ENCODE measurements around the gene VAV1.
"Not testable (repeated sequence)": the region's sequence is repeated elsewhere in the genome, so short reads cannot be mapped to it uniquely, and the experiment has no call there.

The VAV1 gene

DNA sequence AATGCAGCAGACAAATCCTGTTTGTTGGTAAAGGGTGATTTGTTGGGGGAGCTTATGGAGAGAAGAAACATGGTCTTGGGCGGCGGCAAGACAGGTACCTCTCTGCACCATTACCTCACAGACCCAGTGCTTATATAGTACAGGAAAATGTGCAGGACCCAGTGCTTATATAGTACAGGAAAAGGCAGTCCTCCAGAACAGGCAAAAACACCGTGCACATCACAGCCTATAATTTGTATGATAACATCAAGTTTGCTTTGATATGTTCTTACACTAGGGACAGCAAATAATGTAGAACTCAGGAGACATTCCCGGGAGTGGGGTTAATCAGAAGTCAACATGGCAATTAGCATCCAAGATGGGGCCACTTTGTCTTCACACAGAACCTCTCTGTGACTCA lies 20.9 kb downstream of the VAV1 start:
- peaks cover 0 to 9% of the 10 kb centered on the region in 2 donors for H3K27me3 ChIP-seq (ENCODE audit: control insufficient read depth in 1 of 2, insufficient read depth in 2 of 2, low read length in 2 of 2)
- peaks cover 4 to 10% of the 10 kb centered on the region in 2 donors for H3K9me3 ChIP-seq (ENCODE audit: control insufficient read depth in 2 of 2, low read length in 2 of 2)
- no peak overlapping the region for H3K9ac ChIP-seq (ENCODE audit: low read length in 2 of 2)
- no peaks in the 10 kb centered on the region for H3K36me3 ChIP-seq (ENCODE audit: control insufficient read depth in 2 of 2, insufficient read depth in 2 of 2, low read length in 2 of 2)
- no peak overlapping the region for H3K27ac ChIP-seq (ENCODE audit: low read length)
- H3K4me1 ChIP-seq (ENCODE audit: control insufficient read depth, insufficient read depth, low read length), result no peaks in the 10 kb centered on the region
- no peak overlapping the region for H3K4me3 ChIP-seq (ENCODE audit: low read length in 2 of 2)

DNA sequence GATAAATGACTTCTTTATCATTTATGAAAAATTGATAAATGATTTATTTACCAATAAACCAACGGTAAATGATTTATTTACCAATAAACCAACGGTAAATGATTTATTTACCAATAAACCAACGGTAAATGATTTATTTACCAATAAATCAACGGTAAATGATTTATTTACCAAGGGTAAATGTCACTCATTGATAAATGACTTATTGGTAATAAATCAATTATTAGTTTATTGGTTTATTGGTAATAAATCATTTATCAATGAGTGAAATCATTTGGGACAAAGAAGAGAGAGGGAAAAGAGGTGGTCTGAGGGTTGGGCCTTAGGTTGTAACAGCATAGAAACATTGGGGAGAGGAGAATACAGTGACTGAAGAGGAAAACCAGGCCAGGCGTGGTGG lies 21.5 kb downstream of the VAV1 start:
- H3K9me3 ChIP-seq (ENCODE audit: control insufficient read depth in 2 of 2, low read length in 2 of 2), result peaks cover 4 to 10% of the 10 kb centered on the region in 2 donors
- H3K4me3 ChIP-seq (ENCODE audit: low read length in 2 of 2), result no peak overlapping the region
- H3K4me1 ChIP-seq (ENCODE audit: control insufficient read depth, insufficient read depth, low read length), result no peaks in the 10 kb centered on the region
- no peaks in the 10 kb centered on the region for H3K36me3 ChIP-seq (ENCODE audit: control insufficient read depth in 2 of 2, insufficient read depth in 2 of 2, low read length in 2 of 2)
- H3K27ac ChIP-seq (ENCODE audit: low read length), result no peak overlapping the region
- H3K27me3 ChIP-seq (ENCODE audit: control insufficient read depth in 1 of 2, insufficient read depth in 2 of 2, low read length in 2 of 2), result peaks cover 0 to 9% of the 10 kb centered on the region in 2 donors
- H3K9ac ChIP-seq (ENCODE audit: low read length in 2 of 2), result no peak overlapping the region

DNA sequence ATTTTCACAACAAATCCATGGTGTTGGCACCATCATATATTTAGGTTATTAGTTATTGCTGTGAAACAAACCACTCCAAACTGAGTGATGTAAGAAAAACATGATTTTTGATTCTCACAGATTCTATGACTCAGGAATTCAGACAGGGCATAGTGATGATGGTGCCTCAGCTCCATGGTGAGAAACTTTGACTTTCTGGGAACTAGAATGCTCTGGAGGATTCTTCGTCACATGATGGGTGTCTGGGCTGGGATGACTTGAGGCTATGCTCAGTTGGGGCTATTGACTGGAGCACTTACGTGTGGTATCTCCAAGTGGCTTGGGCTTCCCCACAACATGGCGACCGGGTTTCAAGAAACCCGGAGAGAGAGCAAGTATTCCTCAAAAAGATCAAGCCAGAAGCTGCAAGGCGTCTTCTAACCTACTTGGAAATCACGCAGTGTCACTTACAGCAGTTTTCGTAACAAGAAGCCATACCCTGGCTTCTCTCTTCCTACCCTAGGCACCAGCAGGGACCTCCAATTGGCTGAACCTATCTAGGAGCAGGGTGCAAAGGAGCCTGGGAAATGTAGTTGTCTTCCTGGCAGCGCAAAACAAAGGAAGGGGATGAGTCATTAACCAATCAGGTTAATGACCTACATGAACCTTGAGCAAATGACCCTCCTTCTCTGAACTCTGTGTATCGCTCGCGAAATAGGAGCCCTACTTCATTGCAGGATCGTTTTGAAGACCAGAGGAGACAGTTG lies 22.4 kb downstream of the VAV1 start:
- H3K9ac ChIP-seq (ENCODE audit: low read length in 2 of 2), result no peak overlapping the region
- no peaks in the 10 kb centered on the region for H3K36me3 ChIP-seq (ENCODE audit: control insufficient read depth in 2 of 2, insufficient read depth in 2 of 2, low read length in 2 of 2)
- H3K4me3 ChIP-seq (ENCODE audit: low read length in 2 of 2), result no peak overlapping the region
- no peaks in the 10 kb centered on the region for H3K4me1 ChIP-seq (ENCODE audit: control insufficient read depth, insufficient read depth, low read length)
- peaks cover 0 to 9% of the 10 kb centered on the region in 2 donors for H3K27me3 ChIP-seq (ENCODE audit: control insufficient read depth in 1 of 2, insufficient read depth in 2 of 2, low read length in 2 of 2)
- no peak overlapping the region for H3K27ac ChIP-seq (ENCODE audit: low read length)
- H3K9me3 ChIP-seq (ENCODE audit: control insufficient read depth in 2 of 2, low read length in 2 of 2), result peaks cover 4 to 10% of the 10 kb centered on the region in 2 donors

DNA sequence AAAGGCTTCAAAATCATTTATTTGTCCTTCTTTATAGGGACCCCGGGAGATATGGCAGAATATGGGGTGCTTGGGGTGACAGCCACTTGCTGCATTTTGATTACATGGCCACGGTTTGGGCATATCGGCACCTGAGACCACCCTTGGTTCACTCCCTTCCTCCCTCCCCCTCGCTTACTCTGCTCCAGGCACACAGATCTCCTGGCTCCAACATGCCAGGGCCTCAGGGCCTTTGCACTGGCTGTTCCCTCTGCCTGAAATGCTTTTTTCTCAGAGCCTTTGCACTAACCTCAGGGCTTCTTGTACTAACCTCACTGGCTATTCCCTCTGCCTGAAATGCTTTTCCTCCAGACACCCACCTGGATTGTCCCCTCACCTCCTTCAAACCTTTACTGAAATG lies 23.8 kb downstream of the VAV1 start:
- H3K4me1 ChIP-seq (ENCODE audit: control insufficient read depth, insufficient read depth, low read length), result peaks cover 3% of the 10 kb centered on the region
- H3K9me3 ChIP-seq (ENCODE audit: control insufficient read depth in 2 of 2, low read length in 2 of 2), result peaks cover 4 to 10% of the 10 kb centered on the region in 2 donors
- no peak overlapping the region for H3K27ac ChIP-seq (ENCODE audit: low read length)
- H3K36me3 ChIP-seq (ENCODE audit: control insufficient read depth in 2 of 2, insufficient read depth in 2 of 2, low read length in 2 of 2), result no peaks in the 10 kb centered on the region
- no peak overlapping the region for H3K9ac ChIP-seq (ENCODE audit: low read length in 2 of 2)
- H3K27me3 ChIP-seq (ENCODE audit: control insufficient read depth in 1 of 2, insufficient read depth in 2 of 2, low read length in 2 of 2), result peaks cover 0 to 8% of the 10 kb centered on the region in 2 donors
- no peak overlapping the region for H3K4me3 ChIP-seq (ENCODE audit: low read length in 2 of 2)

DNA sequence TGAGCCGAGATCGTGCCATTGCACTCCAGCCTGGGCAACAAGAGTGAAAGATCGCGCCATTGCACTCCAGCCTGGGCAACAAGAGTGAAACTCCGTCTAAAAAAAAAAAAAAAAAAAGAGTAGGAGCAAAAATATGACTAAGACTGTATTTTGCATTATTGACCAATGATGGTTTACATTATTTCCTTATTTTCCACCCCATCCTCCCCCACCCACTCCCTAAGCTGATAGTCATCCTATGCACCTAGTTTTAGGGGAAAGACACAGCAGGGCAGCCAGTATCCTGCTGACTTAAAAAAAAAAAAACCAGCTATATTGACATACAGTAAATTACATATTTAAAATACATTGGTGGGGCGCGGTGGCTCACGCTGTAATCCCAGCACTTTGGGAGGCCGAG lies 25.1 kb downstream of the VAV1 start:
- Histone ChIP-seq H3K9me3 (ENCODE audit: control insufficient read depth in 2 of 2, low read length in 2 of 2) (peaks cover 4 to 10% of the 10 kb centered on the region in 2 donors), H3K9ac (ENCODE audit: low read length in 2 of 2) (no peak overlapping the region), H3K4me3 (ENCODE audit: low read length in 2 of 2) (no peak overlapping the region), H3K27ac (ENCODE audit: low read length) (no peak overlapping the region), H3K4me1 (ENCODE audit: control insufficient read depth, insufficient read depth, low read length) (peaks cover 3% of the 10 kb centered on the region), H3K36me3 (ENCODE audit: control insufficient read depth in 2 of 2, insufficient read depth in 2 of 2, low read length in 2 of 2) (no peaks in the 10 kb centered on the region), H3K27me3 (ENCODE audit: control insufficient read depth in 1 of 2, insufficient read depth in 2 of 2, low read length in 2 of 2) (peaks cover 6 to 10% of the 10 kb centered on the region in 2 donors)

DNA sequence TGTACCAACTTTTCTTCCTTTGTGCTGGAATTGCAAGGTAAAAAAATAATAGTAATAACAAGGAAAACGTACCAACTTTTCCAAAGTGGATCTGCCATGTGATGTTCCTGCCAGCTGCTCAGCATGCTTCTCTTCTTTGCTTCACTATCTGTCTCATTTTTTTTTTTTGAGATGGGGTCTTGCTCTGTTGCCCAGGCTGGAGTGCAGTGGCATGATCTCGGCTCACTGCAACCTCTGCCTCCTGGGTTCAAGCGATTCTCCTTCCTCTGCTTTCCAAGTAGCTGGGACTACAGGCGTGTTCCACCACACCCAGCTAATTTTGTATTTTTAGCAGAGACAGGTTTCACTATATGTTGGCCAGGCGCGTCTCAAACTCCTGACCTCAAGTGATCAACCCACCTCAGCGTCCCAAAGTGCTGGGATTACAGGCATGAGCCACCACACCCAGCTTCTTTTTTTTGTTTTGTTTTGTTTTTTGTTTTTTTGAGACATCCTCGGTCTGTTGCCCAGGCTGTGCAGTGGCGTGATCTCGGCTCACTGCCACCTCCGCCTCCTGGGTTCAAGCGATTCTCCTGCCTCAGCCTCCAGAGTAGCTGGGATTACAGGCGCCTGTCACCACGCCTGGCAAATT lies 27.8 kb downstream of the VAV1 start:
- not testable (repeated sequence) for H3K9me3 ChIP-seq (ENCODE audit: control insufficient read depth in 2 of 2, low read length in 2 of 2); H3K36me3 ChIP-seq (ENCODE audit: control insufficient read depth in 2 of 2, insufficient read depth in 2 of 2, low read length in 2 of 2); H3K4me3 ChIP-seq (ENCODE audit: low read length in 2 of 2); H3K27ac ChIP-seq (ENCODE audit: low read length); H3K4me1 ChIP-seq (ENCODE audit: control insufficient read depth, insufficient read depth, low read length); H3K9ac ChIP-seq (ENCODE audit: low read length in 2 of 2)
- peaks cover 11 to 14% of the 10 kb centered on the region in 2 donors for H3K27me3 ChIP-seq (ENCODE audit: control insufficient read depth in 1 of 2, insufficient read depth in 2 of 2, low read length in 2 of 2)

DNA sequence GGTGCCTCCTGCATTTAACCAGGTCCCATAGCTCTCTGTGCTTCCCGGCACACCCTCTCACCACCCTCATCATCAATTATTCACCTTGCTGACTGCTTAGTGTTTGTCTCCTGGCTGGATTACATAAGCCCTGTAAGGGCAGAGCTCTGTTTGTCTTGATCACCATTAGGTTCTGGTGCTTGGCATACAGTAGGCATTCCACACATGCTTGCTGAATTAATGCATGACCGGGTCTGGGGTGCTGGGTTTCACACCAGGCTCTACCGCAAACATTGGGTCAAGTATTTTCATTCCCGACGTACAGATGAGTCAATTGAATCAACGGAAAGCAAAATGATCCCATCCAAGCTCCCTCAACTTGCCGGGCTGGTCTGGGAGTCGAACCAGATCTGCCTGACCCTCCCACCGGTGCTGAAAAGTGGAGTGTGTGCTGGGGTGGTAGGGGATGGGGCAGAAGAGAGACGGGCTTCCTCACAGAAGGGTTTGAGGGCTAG lies 28.5 kb downstream of the VAV1 start:
- Histone ChIP-seq H3K36me3 (ENCODE audit: control insufficient read depth in 2 of 2, insufficient read depth in 2 of 2, low read length in 2 of 2) (no peaks in the 10 kb centered on the region), H3K4me1 (ENCODE audit: control insufficient read depth, insufficient read depth, low read length) (peaks cover 3% of the 10 kb centered on the region), H3K4me3 (ENCODE audit: low read length in 2 of 2) (peak overlapping the region in 1 of 2 donors; percentile 52), H3K9me3 (ENCODE audit: control insufficient read depth in 2 of 2, low read length in 2 of 2) (no peaks in the 10 kb centered on the region), H3K9ac (ENCODE audit: low read length in 2 of 2) (no peak overlapping the region), H3K27ac (ENCODE audit: low read length) (no peak overlapping the region), H3K27me3 (ENCODE audit: control insufficient read depth in 1 of 2, insufficient read depth in 2 of 2, low read length in 2 of 2) (peaks cover 11 to 14% of the 10 kb centered on the region in 2 donors)

DNA sequence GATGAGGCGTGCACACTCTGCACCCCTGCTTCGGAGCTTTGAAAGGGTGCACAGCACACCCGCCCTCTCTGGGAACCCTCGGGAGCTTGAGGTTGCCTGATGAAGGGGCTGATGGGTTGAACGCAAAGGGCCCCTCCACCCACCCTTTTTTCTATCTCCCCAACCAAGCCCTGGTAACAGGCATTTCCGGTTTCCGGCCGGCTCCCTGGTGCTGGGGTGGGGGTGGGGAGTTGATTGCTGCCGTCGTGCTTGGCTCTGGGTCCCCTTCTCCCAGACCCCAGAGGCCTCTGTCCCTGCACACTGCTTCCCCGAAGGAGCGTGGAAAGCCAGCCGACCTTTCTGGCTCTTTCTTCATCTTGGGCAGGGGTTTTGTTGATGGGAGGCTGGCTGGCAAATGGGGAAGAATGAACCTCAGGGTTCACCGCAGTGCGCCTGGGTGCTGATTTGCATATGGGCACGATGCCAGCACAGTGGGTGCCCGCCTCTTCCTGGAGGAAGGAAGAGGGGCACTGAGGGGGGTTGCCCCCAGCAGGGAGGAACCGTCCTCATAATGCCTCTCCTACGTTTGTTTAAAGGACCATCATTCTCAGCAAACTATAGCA lies 29.1 kb downstream of the VAV1 start:
- Histone ChIP-seq H3K4me3 (ENCODE audit: low read length in 2 of 2) (peak overlapping the region in 1 of 2 donors; percentile 52), H3K36me3 (ENCODE audit: control insufficient read depth in 2 of 2, insufficient read depth in 2 of 2, low read length in 2 of 2) (no peaks in the 10 kb centered on the region), H3K9me3 (ENCODE audit: control insufficient read depth in 2 of 2, low read length in 2 of 2) (no peaks in the 10 kb centered on the region), H3K4me1 (ENCODE audit: control insufficient read depth, insufficient read depth, low read length) (peaks cover 3% of the 10 kb centered on the region), H3K27me3 (ENCODE audit: control insufficient read depth in 1 of 2, insufficient read depth in 2 of 2, low read length in 2 of 2) (peaks cover 10 to 11% of the 10 kb centered on the region in 2 donors), H3K9ac (ENCODE audit: low read length in 2 of 2) (no peak overlapping the region), H3K27ac (ENCODE audit: low read length) (no peak overlapping the region)

DNA sequence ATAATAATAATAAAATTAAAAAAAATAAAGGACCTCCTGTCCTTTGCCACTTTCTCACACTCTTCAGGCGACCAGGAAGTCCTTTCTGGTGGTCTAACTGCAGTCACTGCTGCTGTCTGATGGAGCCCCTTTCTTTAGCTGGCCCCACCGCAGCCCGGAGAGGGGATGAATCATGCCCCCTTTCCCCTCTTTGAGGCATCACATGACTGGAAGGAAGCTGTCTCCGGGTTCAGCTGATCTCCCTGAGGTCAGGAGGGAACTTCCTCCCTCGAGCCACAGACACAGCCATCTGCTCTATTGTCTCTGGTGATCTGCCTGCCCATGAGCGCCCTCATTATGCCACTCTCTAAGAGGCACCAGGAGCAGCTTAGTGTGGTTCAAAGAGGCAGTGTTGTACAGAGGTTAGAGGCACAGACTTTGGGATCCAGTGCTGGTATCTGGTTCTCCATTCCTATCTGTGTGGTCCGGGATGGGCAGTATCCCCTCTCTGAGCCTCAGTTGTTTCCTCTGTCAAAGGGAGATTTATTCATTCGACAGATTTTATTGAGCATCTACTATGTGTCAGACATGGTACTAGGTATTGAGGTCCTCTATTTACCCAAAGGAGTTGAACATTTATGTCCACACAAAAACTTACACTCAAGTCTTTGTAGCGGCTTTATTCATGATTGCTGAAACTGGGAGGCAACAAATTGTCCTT lies 30.0 kb downstream of the VAV1 start:
- H3K27ac ChIP-seq (ENCODE audit: low read length), result no peak overlapping the region
- H3K4me3 ChIP-seq (ENCODE audit: low read length in 2 of 2), result no peak overlapping the region
- no peak overlapping the region for H3K9ac ChIP-seq (ENCODE audit: low read length in 2 of 2)
- no peaks in the 10 kb centered on the region for H3K36me3 ChIP-seq (ENCODE audit: control insufficient read depth in 2 of 2, insufficient read depth in 2 of 2, low read length in 2 of 2)
- peaks cover 11 to 14% of the 10 kb centered on the region in 2 donors for H3K27me3 ChIP-seq (ENCODE audit: control insufficient read depth in 1 of 2, insufficient read depth in 2 of 2, low read length in 2 of 2)
- H3K9me3 ChIP-seq (ENCODE audit: control insufficient read depth in 2 of 2, low read length in 2 of 2), result no peaks in the 10 kb centered on the region
- peaks cover 3% of the 10 kb centered on the region for H3K4me1 ChIP-seq (ENCODE audit: control insufficient read depth, insufficient read depth, low read length)

DNA sequence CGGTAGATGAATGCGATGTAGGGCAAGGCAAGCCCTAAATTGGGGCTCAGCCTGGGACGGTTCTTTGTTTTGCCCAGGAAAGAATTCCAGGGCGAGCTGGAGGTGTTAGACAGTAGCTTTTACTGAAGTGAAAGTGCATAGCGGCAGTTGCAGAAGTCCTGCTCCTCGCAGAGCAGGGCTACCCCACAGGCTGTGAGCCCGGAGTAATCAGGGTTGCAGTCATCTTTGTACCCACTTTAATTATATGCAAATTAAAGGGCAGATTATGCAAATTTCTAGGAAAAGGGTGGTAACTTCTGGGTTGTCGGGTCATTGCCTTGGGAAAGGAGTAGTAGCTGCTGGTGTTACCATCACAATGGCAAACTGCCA lies 30.5 kb downstream of the VAV1 start:
- Histone ChIP-seq H3K9me3 (ENCODE audit: control insufficient read depth in 2 of 2, low read length in 2 of 2) (no peaks in the 10 kb centered on the region), H3K27ac (ENCODE audit: low read length) (no peak overlapping the region), H3K27me3 (ENCODE audit: control insufficient read depth in 1 of 2, insufficient read depth in 2 of 2, low read length in 2 of 2) (peaks cover 11 to 14% of the 10 kb centered on the region in 2 donors), H3K4me3 (ENCODE audit: low read length in 2 of 2) (no peak overlapping the region), H3K4me1 (ENCODE audit: control insufficient read depth, insufficient read depth, low read length) (peaks cover 3% of the 10 kb centered on the region), H3K36me3 (ENCODE audit: control insufficient read depth in 2 of 2, insufficient read depth in 2 of 2, low read length in 2 of 2) (no peaks in the 10 kb centered on the region), H3K9ac (ENCODE audit: low read length in 2 of 2) (no peak overlapping the region)
